ENCODE results near the gene GNG3.

DNA sequence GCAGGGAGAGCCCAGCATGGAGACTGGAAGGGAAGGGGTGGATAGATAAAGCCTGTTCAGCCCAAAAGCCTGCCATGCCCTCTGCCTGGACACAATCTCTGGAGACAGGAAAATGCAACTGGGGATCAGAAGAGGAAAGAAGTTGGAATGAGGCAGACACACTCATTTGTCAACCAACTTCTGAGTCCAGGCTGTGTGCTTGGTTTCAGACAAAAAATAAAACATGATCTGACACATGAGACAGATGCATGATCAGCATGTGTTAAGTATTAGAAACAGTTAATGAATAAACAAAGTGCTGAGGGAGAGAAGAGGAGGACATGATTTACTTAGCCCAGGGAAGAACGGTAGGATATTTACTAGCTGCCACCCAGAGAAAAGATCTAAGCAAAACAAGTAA lies 19.0 kb upstream of the GNG3 start:
- TF ChIP-seq POLR2AphosphoS5 (IDR thresholded peaks at IDR 0.05), result no peak
- TF ChIP-seq POLR2A (IDR thresholded peaks at IDR 0.05), result no peak
- TF ChIP-seq, protein P1, sequence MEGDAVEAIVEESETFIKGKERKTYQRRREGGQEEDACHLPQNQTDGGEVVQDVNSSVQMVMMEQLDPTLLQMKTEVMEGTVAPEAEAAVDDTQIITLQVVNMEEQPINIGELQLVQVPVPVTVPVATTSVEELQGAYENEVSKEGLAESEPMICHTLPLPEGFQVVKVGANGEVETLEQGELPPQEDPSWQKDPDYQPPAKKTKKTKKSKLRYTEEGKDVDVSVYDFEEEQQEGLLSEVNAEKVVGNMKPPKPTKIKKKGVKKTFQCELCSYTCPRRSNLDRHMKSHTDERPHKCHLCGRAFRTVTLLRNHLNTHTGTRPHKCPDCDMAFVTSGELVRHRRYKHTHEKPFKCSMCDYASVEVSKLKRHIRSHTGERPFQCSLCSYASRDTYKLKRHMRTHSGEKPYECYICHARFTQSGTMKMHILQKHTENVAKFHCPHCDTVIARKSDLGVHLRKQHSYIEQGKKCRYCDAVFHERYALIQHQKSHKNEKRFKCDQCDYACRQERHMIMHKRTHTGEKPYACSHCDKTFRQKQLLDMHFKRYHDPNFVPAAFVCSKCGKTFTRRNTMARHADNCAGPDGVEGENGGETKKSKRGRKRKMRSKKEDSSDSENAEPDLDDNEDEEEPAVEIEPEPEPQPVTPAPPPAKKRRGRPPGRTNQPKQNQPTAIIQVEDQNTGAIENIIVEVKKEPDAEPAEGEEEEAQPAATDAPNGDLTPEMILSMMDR (IDR thresholded peaks at IDR 0.05), result no peak

Measured in suprapubic skin (tissue), 4 donors.